GM19467 (cell line): ENCODE measurements around the gene USP47.

Experiments used
- ATAC-seq: cut with Tn5 transposase; IDR thresholded peaks from one replicate; pipeline ENCODE4 v1.9.1; 2021; ENCODE audit warnings: mild to moderate bottlenecking, moderate library complexity; ENCODE audit not compliant: unreplicated experiment

Gene USP47

DNA sequence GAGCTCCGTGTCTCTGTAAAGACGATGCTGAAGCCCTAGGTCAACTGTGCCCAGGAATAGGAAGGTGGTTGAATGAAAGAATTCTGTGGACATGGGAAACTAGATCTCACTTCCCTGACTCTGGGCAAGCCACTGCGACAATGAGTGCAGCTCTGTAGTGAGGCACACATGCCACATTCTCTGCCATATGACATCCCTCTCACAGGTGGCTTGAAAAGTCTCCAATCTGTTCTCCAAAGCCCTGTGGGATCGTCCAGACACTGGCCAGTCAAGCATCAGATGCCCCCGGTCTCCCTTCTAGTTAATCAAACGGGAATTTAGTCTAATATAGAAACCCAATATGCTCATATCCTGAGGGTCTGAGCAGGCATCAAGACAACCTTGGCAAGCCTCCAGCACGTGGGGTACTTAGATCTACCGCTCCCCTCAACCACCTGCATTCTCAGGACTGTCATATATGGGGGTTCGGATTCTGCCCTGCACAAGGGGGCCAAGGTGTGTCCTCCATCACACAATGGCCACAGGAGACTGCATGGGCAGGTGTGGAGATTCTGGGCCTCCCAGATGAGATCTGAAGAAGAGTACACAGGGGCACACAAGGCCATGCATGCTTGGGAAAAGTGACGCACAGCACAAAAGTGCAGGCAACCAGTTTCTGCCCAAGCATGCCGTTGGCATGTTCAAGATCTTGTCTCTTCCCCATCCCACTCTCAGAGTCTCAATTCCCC is 154.7 kb downstream of the USP47 start:
- ATAC-seq = no peak

DNA sequence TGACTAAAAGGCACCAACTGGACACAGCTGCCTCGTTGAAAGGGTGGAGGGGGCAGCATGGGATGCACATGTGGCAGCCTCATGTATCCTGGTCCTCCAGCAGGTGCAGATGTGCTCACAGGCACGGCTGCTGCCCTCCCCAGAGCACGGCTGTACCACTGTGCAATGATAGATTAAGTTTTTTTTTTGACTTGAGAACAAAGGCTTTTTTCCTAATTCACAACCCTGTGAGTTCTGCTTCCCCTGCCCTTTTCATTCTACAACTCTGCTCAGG is 155.2 kb downstream of the USP47 start:
- no peak for ATAC-seq

DNA sequence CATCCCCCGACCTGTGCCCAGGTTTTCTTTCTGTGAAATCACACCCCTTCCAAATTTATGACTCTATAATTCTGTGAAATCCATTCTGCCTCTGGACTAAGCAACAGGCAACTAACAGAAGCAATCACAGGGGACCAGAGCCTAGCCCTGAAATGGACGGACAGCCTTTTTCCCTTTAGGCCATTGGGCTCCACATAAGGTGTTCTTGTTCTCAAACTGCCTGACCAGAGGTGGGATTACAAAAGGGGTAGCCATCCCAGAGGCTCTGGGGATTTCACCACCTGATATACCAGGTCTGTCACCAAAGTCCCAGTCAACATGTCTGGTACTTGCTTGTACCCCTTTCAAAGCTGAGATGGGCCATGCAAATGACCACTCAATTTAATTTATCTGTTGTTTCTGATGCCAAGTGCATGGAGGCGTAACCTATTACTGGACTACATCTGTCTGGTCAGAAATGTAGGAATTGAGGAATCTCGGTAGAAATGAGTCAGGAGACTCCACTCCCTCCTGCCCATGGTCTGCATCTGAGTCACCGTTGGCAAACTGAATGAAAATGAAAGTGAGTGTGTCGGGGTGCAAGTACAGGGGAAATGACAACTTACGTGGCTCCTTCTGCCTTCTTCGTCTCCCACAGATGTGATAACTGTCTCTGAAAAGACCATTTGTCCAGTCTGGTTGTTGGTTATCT is 156.5 kb downstream of the USP47 start:
- ATAC-seq = no peak

DNA sequence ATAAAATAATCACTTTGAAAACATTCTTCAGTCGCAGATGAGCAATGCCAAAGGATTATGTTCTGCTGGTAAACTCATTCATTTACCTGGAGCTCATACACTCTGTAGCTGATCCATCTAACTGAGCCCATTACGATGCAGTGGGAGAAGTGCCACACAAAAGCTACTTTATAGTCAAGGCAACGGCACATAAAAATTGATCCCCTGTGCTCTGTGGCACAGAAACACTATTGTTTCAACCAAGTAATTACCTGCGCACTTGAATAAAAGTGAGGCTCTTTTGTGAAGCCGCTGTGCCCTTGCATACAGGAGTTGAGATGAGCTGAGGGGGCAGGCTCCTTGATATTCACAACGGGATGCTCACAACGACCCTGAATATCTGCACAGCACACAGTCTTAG is 159.4 kb downstream of the USP47 start:
- ATAC-seq = no peak

DNA sequence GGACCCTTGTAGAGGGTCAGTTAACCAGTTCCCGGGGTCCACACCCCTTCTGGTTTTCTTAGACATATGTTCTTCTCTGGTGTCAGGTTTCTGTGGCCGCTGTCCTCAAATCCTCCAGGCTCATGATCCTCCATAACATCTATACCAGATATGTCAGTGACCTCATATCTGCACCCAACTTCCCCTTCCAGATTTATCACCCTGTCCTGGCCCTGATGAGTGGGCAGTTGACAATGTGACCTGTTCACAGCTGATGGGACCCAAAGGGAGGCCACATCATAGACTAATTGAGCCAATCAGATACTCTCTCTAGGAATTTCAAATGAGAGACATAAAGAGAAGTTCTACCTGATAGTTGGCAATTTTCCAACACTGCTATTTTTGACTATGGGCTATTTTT is 161.6 kb downstream of the USP47 start:
- no peak for ATAC-seq

DNA sequence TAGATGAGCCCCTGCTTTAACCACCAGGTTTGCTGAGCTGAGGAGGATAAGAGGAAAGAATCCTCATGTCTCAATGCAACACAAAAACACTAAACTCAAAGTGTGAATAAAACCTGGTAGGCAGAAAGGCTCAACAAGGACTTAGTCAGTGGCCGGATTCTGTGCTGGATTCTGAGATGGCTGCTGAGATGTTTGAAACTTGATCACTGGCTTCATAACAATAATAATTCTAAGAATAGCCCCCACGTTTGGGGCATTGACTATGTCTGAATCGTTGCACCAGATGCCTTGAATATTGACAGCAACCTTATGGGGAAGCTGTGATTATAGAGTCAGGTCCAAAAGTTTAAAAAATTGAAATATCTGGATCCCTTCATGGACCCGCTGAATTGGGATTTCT is 162.0 kb downstream of the USP47 start:
- ATAC-seq = no peak

DNA sequence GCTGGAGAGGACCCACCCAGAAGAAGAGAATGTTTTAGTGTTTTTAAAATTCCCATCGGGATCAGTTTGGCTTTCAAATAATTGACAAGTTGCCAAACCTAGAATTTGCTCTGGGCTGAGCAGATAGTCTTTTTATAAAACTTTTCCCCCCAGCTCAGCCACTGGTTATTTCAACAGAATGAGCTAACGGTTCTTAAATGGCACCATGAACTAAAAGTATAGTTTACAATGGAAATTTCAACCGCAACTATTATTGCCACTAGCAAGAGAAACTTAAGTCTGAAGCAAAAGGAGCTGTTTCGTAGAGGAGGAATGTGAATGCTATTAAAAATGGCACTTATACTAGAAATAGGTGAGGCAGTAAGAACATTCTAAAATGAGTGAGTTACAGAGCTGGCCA is 163.3 kb downstream of the USP47 start:
- ATAC-seq = no peak

DNA sequence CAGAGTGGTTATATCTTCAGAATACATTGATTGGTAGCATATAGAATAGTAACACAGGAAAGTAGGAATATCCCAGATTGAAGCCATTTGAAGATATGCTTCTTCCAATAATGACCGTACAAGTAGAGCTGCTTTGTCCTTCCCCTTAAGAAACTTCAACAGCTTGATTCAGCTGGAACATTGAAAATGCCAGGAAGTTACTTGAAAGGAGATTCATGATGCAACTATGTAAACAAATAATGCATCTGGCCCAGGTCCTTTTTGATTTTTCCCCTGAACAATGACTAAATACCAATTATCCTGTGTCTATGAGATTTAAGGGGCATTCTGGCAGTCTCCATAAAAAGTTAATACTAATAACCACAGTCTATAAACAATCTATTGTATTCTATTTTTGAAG is 163.7 kb downstream of the USP47 start:
- ATAC-seq = no peak

DNA sequence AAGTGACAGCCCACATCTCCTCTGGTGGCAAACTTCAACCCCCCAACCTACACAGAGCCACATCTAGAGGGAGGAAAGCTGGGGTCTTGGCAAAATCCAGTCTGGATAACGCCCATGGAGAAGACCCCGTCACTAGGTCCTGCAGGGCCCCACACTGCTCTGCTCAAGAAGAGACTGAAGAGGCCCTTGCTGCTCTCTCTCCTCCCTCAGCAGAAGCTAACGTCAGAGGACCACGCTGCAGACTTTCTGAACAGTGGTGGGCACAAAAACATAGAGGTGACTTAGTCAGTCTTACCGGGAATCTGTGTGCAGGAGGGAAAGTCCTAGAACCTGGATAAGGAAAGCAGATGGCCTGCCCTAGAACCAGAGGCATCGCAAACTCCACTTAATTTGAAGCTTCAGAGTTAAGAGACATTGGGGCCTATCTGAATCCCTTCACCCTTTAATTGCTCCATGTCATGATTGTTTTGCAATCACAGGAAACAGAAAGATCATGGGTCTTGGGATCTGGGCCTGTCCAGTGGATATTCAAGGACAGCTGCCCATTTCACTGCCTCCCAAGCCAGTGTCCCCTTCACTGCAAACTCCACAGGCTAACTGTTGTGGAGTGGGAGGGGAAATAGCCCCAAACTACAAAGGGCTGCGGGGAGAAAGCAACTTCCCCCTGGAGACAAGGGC is 164.9 kb downstream of the USP47 start:
- no peak for ATAC-seq

DNA sequence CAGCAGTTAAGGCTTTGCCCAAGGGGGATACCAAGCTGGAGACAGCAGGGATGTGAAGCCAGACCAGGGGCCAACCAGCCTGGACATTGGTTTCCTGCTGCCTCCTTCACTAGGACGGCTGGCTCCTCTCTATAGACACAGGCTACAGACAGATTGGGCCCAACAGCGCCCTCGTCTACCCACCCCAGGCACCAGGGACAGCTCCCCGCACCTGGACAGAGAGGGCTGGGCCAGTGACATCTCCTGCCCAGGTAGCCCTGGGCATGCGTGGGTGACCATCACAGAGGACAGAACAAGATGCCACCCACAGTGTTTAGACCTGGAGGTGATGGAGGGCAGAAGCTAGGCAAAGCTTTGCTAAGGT is 165.4 kb downstream of the USP47 start:
- ATAC-seq = no peak

DNA sequence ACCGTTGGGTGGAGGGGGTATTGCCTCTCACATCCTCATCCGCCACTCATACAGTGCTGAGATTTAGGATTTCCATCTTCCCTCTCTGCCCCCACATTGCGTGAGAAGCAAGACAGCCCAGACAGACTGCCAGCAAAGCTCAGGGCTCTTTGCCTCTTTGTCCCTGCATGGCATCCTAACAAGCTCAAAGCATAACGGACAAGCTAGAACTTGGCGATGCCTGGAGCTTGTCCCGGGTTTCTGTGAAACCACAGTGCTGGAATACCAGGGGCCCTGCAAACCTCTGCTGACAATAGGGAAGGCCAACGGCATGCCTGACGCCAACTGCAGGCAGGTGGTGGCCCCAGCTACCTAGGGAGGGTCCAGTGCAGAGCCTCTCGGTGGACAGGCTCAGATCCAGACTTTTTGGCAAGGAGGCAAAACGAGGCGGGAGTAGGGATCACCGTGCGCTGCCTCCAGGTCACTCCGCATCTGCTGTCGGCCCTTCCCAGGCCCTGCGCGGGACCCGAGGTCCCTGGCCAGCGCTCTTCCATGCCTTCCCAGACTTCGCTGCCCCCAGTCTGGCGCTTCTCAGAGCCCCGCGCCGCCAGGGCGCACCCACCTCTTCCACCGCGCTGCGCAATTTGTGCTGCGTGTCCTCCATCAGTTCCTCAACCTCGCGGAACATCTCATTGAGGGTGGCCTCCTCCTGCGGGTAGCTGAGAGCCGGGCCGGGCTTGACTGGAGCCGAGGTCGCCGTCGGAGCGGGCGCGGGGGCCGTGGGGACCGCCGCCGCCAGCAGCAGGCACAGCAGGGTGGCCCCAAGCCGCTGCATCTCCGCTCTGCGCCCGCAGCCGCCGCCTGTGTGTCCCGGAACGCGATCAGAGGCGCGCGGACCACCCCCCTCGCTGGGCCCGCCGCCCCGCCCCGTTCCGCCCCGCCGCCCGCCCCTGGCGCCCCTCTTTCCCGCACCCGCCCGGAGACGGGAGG is 166.3 kb downstream of the USP47 start, which contains the start of gene DKK3:
DKK3 (minus strand) TSS at position 858 of the 969 bp plus-strand sequence; CDS start at position 814, 44 bp downstream.
- no peak for ATAC-seq
